ENCODE measurements around the gene CRYGS. TPM values are rescaled to one million over a fixed set of nuclear protein-coding genes. Genes with fewer than 3 reads are reported as not detected.

CRYGS gene
- total and polyA plus RNA-seq, 9 of the 15 experiments (the other 6 are each of a cell fraction or from before 2014, with no cell fraction given) = 1.5 to 3.8 (median 2.0) TPM

- TF ChIP-seq ZBTB40 (IDR thresholded peaks at IDR 0.05) (no peak), ZBTB40 (CRISPR knock-in tag; IDR thresholded peaks at IDR 0.05) (no peak)
- TF ChIP-seq, protein P1, sequence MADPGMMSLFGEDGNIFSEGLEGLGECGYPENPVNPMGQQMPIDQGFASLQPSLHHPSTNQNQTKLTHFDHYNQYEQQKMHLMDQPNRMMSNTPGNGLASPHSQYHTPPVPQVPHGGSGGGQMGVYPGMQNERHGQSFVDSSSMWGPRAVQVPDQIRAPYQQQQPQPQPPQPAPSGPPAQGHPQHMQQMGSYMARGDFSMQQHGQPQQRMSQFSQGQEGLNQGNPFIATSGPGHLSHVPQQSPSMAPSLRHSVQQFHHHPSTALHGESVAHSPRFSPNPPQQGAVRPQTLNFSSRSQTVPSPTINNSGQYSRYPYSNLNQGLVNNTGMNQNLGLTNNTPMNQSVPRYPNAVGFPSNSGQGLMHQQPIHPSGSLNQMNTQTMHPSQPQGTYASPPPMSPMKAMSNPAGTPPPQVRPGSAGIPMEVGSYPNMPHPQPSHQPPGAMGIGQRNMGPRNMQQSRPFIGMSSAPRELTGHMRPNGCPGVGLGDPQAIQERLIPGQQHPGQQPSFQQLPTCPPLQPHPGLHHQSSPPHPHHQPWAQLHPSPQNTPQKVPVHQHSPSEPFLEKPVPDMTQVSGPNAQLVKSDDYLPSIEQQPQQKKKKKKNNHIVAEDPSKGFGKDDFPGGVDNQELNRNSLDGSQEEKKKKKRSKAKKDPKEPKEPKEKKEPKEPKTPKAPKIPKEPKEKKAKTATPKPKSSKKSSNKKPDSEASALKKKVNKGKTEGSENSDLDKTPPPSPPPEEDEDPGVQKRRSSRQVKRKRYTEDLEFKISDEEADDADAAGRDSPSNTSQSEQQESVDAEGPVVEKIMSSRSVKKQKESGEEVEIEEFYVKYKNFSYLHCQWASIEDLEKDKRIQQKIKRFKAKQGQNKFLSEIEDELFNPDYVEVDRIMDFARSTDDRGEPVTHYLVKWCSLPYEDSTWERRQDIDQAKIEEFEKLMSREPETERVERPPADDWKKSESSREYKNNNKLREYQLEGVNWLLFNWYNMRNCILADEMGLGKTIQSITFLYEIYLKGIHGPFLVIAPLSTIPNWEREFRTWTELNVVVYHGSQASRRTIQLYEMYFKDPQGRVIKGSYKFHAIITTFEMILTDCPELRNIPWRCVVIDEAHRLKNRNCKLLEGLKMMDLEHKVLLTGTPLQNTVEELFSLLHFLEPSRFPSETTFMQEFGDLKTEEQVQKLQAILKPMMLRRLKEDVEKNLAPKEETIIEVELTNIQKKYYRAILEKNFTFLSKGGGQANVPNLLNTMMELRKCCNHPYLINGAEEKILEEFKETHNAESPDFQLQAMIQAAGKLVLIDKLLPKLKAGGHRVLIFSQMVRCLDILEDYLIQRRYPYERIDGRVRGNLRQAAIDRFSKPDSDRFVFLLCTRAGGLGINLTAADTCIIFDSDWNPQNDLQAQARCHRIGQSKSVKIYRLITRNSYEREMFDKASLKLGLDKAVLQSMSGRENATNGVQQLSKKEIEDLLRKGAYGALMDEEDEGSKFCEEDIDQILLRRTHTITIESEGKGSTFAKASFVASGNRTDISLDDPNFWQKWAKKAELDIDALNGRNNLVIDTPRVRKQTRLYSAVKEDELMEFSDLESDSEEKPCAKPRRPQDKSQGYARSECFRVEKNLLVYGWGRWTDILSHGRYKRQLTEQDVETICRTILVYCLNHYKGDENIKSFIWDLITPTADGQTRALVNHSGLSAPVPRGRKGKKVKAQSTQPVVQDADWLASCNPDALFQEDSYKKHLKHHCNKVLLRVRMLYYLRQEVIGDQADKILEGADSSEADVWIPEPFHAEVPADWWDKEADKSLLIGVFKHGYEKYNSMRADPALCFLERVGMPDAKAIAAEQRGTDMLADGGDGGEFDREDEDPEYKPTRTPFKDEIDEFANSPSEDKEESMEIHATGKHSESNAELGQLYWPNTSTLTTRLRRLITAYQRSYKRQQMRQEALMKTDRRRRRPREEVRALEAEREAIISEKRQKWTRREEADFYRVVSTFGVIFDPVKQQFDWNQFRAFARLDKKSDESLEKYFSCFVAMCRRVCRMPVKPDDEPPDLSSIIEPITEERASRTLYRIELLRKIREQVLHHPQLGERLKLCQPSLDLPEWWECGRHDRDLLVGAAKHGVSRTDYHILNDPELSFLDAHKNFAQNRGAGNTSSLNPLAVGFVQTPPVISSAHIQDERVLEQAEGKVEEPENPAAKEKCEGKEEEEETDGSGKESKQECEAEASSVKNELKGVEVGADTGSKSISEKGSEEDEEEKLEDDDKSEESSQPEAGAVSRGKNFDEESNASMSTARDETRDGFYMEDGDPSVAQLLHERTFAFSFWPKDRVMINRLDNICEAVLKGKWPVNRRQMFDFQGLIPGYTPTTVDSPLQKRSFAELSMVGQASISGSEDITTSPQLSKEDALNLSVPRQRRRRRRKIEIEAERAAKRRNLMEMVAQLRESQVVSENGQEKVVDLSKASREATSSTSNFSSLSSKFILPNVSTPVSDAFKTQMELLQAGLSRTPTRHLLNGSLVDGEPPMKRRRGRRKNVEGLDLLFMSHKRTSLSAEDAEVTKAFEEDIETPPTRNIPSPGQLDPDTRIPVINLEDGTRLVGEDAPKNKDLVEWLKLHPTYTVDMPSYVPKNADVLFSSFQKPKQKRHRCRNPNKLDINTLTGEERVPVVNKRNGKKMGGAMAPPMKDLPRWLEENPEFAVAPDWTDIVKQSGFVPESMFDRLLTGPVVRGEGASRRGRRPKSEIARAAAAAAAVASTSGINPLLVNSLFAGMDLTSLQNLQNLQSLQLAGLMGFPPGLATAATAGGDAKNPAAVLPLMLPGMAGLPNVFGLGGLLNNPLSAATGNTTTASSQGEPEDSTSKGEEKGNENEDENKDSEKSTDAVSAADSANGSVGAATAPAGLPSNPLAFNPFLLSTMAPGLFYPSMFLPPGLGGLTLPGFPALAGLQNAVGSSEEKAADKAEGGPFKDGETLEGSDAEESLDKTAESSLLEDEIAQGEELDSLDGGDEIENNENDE (IDR thresholded peaks at IDR 0.05; ENCODE audit: low read depth, low read length) = no peak
Measured at GRCh38 chr3:186502138-186502948, 41.8 kb downstream of the CRYGS start (continued).
